Measurements from ENCODE around the gene GALM. TPM values are rescaled to one million over a fixed set of nuclear protein-coding genes. Genes with fewer than 3 reads are reported as not detected.

Gene GALM
- total and polyA plus RNA-seq, 2 of the 13 experiments (the other 11 are each of a cell fraction or from before 2014, with no cell fraction given), result 65.5 to 90.0 TPM

GRCh38 chr2:38750891-38751595 lies 85.1 kb downstream of the GALM start, which contains the start of gene SRSF7 (continued):
- TF ChIP-seq ATF6 (CRISPR knock-in tag; conservative IDR thresholded peaks at IDR 0.05) (no peak), ZNF777 (CRISPR knock-in tag; IDR thresholded peaks at IDR 0.05) (peak; percentile 69), ZFP90 (CRISPR knock-in tag; IDR thresholded peaks at IDR 0.05; ENCODE audit: borderline replicate concordance) (peak; percentile 96; the same call in 1 of the 2 replicates), E2F5 (CRISPR knock-in tag; conservative IDR thresholded peaks at IDR 0.05) (0 out of 2 replicates have a peak, but pooled peaks have one; percentile 42), TRIM22 (IDR thresholded peaks at IDR 0.05) (no peak), MTA3 (CRISPR knock-in tag; IDR thresholded peaks at IDR 0.05) (no peak), SUZ12 (IDR thresholded peaks at IDR 0.05; ENCODE audit: low read depth, low read length) (no peak), MTA1 (CRISPR knock-in tag; IDR thresholded peaks at IDR 0.05; ENCODE audit: borderline replicate concordance) (no peak; the same call in 1 of the 2 replicates), NR2C2 (CRISPR knock-in tag; IDR thresholded peaks at IDR 0.05; ENCODE audit: borderline replicate concordance) (peak; percentile 61; the same call in 1 of the 2 replicates), AGO1 (IDR thresholded peaks at IDR 0.05; ENCODE audit: low read depth, low read length, poor library complexity, severe bottlenecking) (peak; percentile 89), ZNF431 (CRISPR knock-in tag; IDR thresholded peaks at IDR 0.05; ENCODE audit: borderline replicate concordance, low read depth) (0 out of 2 replicates have a peak, but pooled peaks have one; percentile 50), ELF1 (CRISPR knock-in tag; IDR thresholded peaks at IDR 0.05) (peak; percentile 93), ZNF430 (CRISPR knock-in tag; IDR thresholded peaks at IDR 0.05) (peak; percentile 81), IKZF1 (IDR thresholded peaks at IDR 0.05) (no peak), DBP (CRISPR knock-in tag; IDR thresholded peaks at IDR 0.05; ENCODE audit: not compliant biosample characterization) (no peak), ZNF101 (CRISPR knock-in tag; IDR thresholded peaks at IDR 0.05; ENCODE audit: borderline replicate concordance, low read depth) (no peak), NCOR1 (IDR thresholded peaks at IDR 0.05; ENCODE audit: borderline replicate concordance, low read length) (no peak), ZMAT3 (CRISPR knock-in tag; conservative IDR thresholded peaks at IDR 0.05) (peak; percentile 98), HNRNPL (IDR thresholded peaks at IDR 0.05; ENCODE audit: low read depth, low read length) (peak; percentile 84; the same call in 1 of the 2 replicates), JUND (CRISPR knock-in tag; IDR thresholded peaks at IDR 0.05) (peak; percentile 78), TOE1 (CRISPR knock-in tag; IDR thresholded peaks at IDR 0.05) (0 out of 2 replicates have a peak, but pooled peaks have one; percentile 71), GLMP (CRISPR knock-in tag; IDR thresholded peaks at IDR 0.05; ENCODE audit: borderline replicate concordance) (0 out of 2 replicates have a peak, but pooled peaks have one; percentile 6)

Measured in HepG2 (cell line).